Measurements from ENCODE around the gene PPIH.
"Not testable (repeated sequence)": the region's sequence is repeated elsewhere in the genome, so short reads cannot be mapped to it uniquely, and the experiment has no call there.

PPIH gene

DNA sequence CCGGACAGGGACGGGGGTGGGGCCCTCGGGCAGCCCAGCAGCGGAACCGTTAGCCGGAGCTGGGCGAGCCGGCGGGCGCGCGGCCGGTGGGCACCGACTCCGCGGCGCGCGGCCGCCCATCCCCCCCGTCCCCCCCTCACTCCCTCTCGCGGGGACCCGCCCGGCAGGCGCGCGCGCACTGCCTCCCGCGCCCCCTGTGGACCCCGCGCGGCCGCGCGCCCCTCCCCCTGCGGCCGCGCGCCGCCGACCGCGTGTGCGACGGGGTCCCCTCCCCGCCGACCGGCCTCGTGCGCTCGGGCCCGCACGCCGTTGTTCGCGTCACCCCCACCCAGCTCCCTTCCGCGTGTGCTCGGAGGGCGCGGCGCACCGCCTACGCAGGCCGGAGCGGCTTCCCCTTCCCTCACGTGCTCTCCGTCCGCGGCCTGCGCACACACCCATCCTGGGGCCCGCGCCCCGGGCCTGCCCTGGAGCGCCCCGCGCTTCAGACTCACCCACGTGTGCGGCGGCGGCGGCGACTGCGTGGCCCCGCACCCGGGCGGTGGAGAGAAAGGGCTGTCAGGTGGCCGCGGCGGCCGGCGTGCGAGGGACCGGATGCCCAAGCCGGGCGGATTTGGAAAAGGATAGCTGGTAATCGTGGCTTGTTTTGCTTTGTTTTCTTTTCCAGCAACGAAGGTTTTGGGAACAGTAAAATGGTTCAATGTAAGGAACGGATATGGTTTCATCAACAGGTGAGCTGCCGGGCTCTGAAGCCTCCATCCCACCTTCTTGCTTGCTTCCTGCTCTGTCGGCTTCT lies 24.7 kb downstream of the PPIH start:
- peak; percentile 75 for DNase-seq

DNA sequence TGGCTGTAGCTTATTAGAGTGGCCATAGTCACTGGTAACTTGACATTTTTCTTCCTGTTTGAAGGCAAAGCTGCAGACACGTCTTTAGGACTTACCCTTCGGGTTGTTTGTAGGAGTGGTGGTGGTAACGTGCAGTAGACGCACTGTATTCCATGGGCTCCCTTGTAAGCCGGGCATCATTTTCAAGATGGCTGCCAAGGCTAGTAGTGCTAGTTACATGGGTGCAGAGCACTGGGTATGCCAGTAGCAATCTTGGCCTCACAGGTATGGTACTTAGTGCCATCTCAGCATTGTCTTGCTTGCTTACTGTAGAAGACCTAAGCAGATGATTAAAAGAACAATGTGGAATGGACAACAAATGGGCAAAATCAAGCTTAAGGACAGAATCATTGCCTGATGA lies 25.9 kb downstream of the PPIH start:
- DNase-seq = no peak

- no peak for DNase-seq
These were observed 28.2 kb downstream of the PPIH start for GRCh38 chr1:42686418-42686817.

- no peak for DNase-seq
These were observed 31.7 kb downstream of the PPIH start for GRCh38 chr1:42689912-42690311.

- no peak for DNase-seq
These were observed 32.4 kb downstream of the PPIH start for GRCh38 chr1:42690477-42691156.

DNA sequence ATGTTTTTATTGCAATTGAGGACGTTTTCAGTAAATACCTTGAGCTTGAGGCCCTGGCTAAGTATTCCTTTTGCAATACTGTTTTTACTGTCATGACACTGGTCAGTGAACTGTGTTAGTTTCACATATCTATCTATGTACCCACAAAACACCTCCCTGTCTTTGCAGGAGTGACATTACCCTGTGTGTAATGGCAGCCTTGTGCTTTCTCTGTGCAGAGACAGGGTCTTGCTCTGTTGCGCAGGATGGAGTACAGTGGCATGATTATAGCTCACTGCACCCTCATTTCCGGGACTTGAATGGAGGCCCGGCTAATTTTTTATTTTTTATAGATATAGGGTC lies 32.9 kb downstream of the PPIH start:
- DNase-seq = no peak

DNA sequence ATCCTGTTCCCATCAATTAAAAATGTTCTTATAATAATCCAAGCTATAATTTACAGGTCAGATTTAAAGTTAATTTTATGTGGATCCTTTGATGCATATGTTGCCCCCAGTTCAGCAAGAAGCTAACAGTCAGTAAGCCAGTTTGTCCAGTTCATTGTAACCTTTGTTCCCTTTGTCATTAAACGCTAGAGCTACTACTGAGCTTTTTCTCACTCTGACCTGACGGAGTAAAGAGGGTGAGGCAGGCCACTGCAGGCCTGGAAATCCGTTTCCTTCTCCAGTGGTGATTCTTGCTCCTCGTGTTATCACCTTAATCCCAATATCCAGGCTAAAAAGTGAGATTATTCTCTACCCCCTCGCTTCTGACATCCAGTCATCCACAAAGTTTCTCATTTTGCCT lies 34.2 kb downstream of the PPIH start:
- DNase-seq = no peak

- DNase-seq = no peak
These were observed 34.7 kb downstream of the PPIH start for GRCh38 chr1:42692911-42693310.

GRCh38 chr1:42698081-42698813 lies 40.0 kb downstream of the PPIH start:
- no peak for DNase-seq

- DNase-seq = no peak
These were observed 41.8 kb downstream of the PPIH start for GRCh38 chr1:42700006-42700405.

DNA sequence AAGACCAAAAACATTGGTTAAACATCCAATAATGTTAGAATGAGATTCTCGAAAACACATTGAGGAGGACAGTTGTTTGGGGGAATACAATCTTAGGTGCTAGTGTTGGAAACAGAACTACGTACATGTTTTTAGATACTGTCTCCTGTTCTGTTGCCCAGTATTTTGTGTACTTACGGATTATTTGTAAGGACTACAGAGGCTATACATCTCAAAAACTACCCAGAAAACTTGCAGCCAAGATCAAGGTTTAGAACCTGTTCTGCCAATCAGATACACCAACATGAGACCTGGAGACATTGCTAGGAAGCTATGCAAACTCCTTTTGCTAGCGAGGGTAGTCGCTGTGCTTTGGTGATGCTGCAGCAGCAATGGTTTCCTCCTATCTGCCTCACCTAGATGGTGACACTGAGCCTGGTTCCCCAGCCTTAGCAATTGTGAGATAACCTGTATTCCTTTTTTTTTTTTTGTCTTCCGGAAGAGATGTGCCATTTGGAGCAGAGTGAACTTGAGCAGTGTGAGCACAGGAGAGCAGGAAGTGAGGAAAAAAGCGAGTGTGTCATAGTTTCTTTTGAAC lies 45.8 kb downstream of the PPIH start:
- DNase-seq = no peak

- DNase-seq = not testable (repeated sequence)
These were observed 54.6 kb downstream of the PPIH start for GRCh38 chr1:42712808-42713207.

DNA sequence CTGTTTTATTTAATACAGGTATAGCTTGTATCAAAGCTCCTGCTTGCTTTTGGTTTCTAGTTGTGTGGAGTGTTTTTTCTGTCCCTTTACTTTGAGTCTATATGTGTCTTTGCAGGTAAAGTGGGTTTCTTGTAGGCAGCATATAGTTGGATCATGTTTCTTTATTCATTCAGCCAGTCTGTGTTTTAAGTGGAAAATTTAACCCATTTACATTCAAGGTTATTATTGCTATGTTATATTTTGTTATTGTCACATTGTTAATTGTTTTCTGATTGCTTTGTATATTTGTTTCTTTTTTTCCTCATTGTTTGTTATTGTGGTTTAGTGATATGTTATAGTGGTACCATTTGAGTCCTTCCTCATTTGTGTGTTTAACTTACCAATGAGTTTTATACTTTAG lies 55.1 kb downstream of the PPIH start:
- DNase-seq = no peak

GRCh38 chr1:42714441-42714840 lies 56.2 kb downstream of the PPIH start:
- not testable (repeated sequence) for DNase-seq

GRCh38 chr1:42720868-42721267 lies 62.6 kb downstream of the PPIH start:
- no peak for DNase-seq

GRCh38 chr1:42721926-42722325 lies 63.7 kb downstream of the PPIH start:
- no peak for DNase-seq

- DNase-seq = not testable (repeated sequence)
These were observed 64.2 kb downstream of the PPIH start for GRCh38 chr1:42722403-42722802.

GRCh38 chr1:42723511-42723910 lies 65.3 kb downstream of the PPIH start:
- no peak for DNase-seq

DNA sequence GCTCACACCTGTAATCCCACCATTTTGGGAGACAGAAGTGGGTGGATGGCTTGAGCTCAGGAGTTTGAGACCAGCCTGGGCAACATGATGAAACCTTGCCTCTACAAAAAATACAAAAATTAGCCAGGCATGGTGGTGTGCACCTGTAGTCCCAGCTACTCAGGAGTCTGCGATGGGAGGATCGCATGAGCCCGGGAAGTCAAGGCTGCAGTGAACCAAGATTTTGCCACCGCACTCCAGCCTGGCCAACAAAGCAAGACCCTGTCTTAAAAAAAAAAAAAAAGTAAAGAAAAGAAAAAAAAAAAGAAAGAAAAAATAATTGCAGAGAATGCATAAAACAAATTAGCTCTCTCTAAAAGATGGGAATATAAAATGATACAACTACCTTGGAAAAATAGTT lies 67.6 kb downstream of the PPIH start:
- DNase-seq = not testable (repeated sequence)
